ENCODE data around the gene SRL.

The SRL gene

GRCh38 chr16:4190712-4191333 lies 51.1 kb downstream of the SRL start:
- Mint-ChIP-seq H3K4me3 (no peak overlapping the region), H3K27me3 (peaks cover 66% of the 10 kb centered on the region), H3K9me3 (no peaks in the 10 kb centered on the region), H3K4me1 (ENCODE audit: low read depth) (peaks cover 42% of the 10 kb centered on the region), H3K27ac (no peak overlapping the region), H3K36me3 (ENCODE audit: low read depth) (no peaks in the 10 kb centered on the region)
- intact Hi-C loops (cut with micrococcal nuclease) = no loop called here

GRCh38 chr16:4190086-4190485 lies 51.8 kb downstream of the SRL start:
- Mint-ChIP-seq H3K4me3 (no peak overlapping the region), H3K9me3 (no peaks in the 10 kb centered on the region), H3K27me3 (peaks cover 68% of the 10 kb centered on the region), H3K4me1 (ENCODE audit: low read depth) (peaks cover 35% of the 10 kb centered on the region), H3K36me3 (ENCODE audit: low read depth) (no peaks in the 10 kb centered on the region), H3K27ac (no peak overlapping the region)
- intact Hi-C loops (cut with micrococcal nuclease) = no loop called here

- Mint-ChIP-seq H3K27ac (peak overlapping the region; percentile 94), H3K4me3 (peak overlapping the region; percentile 85), H3K36me3 (ENCODE audit: low read depth) (no peaks in the 10 kb centered on the region), H3K27me3 (peaks cover 59% of the 10 kb centered on the region), H3K9me3 (no peaks in the 10 kb centered on the region), H3K4me1 (ENCODE audit: low read depth) (peaks cover 40% of the 10 kb centered on the region)
- intact Hi-C loops (cut with micrococcal nuclease) = no loop called here
Observed at GRCh38 chr16:4184038-4184702, 57.7 kb downstream of the SRL start.

- H3K36me3 Mint-ChIP-seq (ENCODE audit: low read depth) = no peaks in the 10 kb centered on the region
- peak overlapping the region; percentile 94 for H3K27ac Mint-ChIP-seq
- intact Hi-C loops (cut with micrococcal nuclease) = no loop called here
- peaks cover 46% of the 10 kb centered on the region for H3K4me1 Mint-ChIP-seq (ENCODE audit: low read depth)
- H3K27me3 Mint-ChIP-seq = peaks cover 55% of the 10 kb centered on the region
- peak overlapping the region; percentile 85 for H3K4me3 Mint-ChIP-seq
- H3K9me3 Mint-ChIP-seq = no peaks in the 10 kb centered on the region
Observed at GRCh38 chr16:4183237-4184037, 58.4 kb downstream of the SRL start.

GRCh38 chr16:4182581-4183236 lies 59.2 kb downstream of the SRL start:
- Mint-ChIP-seq H3K9me3 (no peaks in the 10 kb centered on the region), H3K36me3 (ENCODE audit: low read depth) (no peaks in the 10 kb centered on the region), H3K27ac (peak overlapping the region; percentile 94), H3K4me1 (ENCODE audit: low read depth) (peaks cover 53% of the 10 kb centered on the region), H3K27me3 (peaks cover 55% of the 10 kb centered on the region), H3K4me3 (peak overlapping the region; percentile 85)
- intact Hi-C loops (cut with micrococcal nuclease) = no loop called here

- Mint-ChIP-seq H3K9me3 (no peaks in the 10 kb centered on the region), H3K4me3 (no peak overlapping the region), H3K27ac (no peak overlapping the region), H3K36me3 (ENCODE audit: low read depth) (no peaks in the 10 kb centered on the region), H3K27me3 (peaks cover 54% of the 10 kb centered on the region), H3K4me1 (ENCODE audit: low read depth) (peaks cover 69% of the 10 kb centered on the region)
- intact Hi-C loops (cut with micrococcal nuclease) = no loop called here
Observed at GRCh38 chr16:4180511-4180910, 61.4 kb downstream of the SRL start.

GRCh38 chr16:4179763-4180260 lies 62.1 kb downstream of the SRL start:
- Mint-ChIP-seq H3K27ac (no peak overlapping the region), H3K4me1 (ENCODE audit: low read depth) (peaks cover 69% of the 10 kb centered on the region), H3K9me3 (no peaks in the 10 kb centered on the region), H3K4me3 (no peak overlapping the region), H3K36me3 (ENCODE audit: low read depth) (no peaks in the 10 kb centered on the region), H3K27me3 (peaks cover 56% of the 10 kb centered on the region)
- intact Hi-C loops (cut with micrococcal nuclease) = no loop called here

- intact Hi-C loops (cut with micrococcal nuclease) = no loop called here
- Mint-ChIP-seq H3K4me3 (no peak overlapping the region), H3K9me3 (no peaks in the 10 kb centered on the region), H3K27me3 (peaks cover 57% of the 10 kb centered on the region), H3K4me1 (ENCODE audit: low read depth) (peaks cover 64% of the 10 kb centered on the region), H3K27ac (no peak overlapping the region), H3K36me3 (ENCODE audit: low read depth) (no peaks in the 10 kb centered on the region)
Observed at GRCh38 chr16:4179020-4179419, 62.9 kb downstream of the SRL start.

- H3K27me3 Mint-ChIP-seq = peaks cover 55% of the 10 kb centered on the region
- intact Hi-C loops (cut with micrococcal nuclease) = no loop called here
- H3K4me3 Mint-ChIP-seq = no peak overlapping the region
- H3K27ac Mint-ChIP-seq = no peak overlapping the region
- H3K9me3 Mint-ChIP-seq = no peaks in the 10 kb centered on the region
- peaks cover 61% of the 10 kb centered on the region for H3K4me1 Mint-ChIP-seq (ENCODE audit: low read depth)
- no peaks in the 10 kb centered on the region for H3K36me3 Mint-ChIP-seq (ENCODE audit: low read depth)
Observed at GRCh38 chr16:4178468-4179010, 63.3 kb downstream of the SRL start.

GRCh38 chr16:4176906-4177417 lies 64.9 kb downstream of the SRL start:
- Mint-ChIP-seq H3K4me3 (no peak overlapping the region), H3K36me3 (ENCODE audit: low read depth) (no peaks in the 10 kb centered on the region), H3K27ac (peak overlapping the region; percentile 4), H3K4me1 (ENCODE audit: low read depth) (peaks cover 53% of the 10 kb centered on the region), H3K27me3 (peaks cover 64% of the 10 kb centered on the region), H3K9me3 (no peaks in the 10 kb centered on the region)
- intact Hi-C loops (cut with micrococcal nuclease) = no loop called here

- Mint-ChIP-seq H3K27ac (no peak overlapping the region), H3K4me1 (ENCODE audit: low read depth) (peaks cover 52% of the 10 kb centered on the region), H3K27me3 (peaks cover 57% of the 10 kb centered on the region), H3K9me3 (no peaks in the 10 kb centered on the region), H3K36me3 (ENCODE audit: low read depth) (no peaks in the 10 kb centered on the region), H3K4me3 (no peak overlapping the region)
- intact Hi-C loops (cut with micrococcal nuclease) = no loop called here
Observed at GRCh38 chr16:4175849-4176248, 66.0 kb downstream of the SRL start.

GRCh38 chr16:4172070-4172469 lies 69.8 kb downstream of the SRL start:
- Mint-ChIP-seq H3K9me3 (no peaks in the 10 kb centered on the region), H3K36me3 (ENCODE audit: low read depth) (no peaks in the 10 kb centered on the region), H3K4me3 (no peak overlapping the region), H3K27me3 (peaks cover 43% of the 10 kb centered on the region), H3K27ac (no peak overlapping the region), H3K4me1 (ENCODE audit: low read depth) (peaks cover 35% of the 10 kb centered on the region)
- intact Hi-C loops (cut with micrococcal nuclease) = no loop called here

- Mint-ChIP-seq H3K36me3 (ENCODE audit: low read depth) (no peaks in the 10 kb centered on the region), H3K9me3 (no peaks in the 10 kb centered on the region), H3K4me3 (no peak overlapping the region), H3K27me3 (peaks cover 29% of the 10 kb centered on the region), H3K4me1 (ENCODE audit: low read depth) (peaks cover 22% of the 10 kb centered on the region), H3K27ac (peak overlapping the region; percentile 79)
- intact Hi-C loops (cut with micrococcal nuclease) = no loop called here
Observed at GRCh38 chr16:4169415-4169814, 72.5 kb downstream of the SRL start.
